Colonic mucosa (tissue), 4 donors: ENCODE results near the gene FAU. TPM values are rescaled to one million over a fixed set of nuclear protein-coding genes. Genes with fewer than 3 reads are reported as not detected.
A peak's percentile ranks its signal among the peaks of the same experiment; 100 is the strongest.

Experiments
- DNase-seq: peaks from one replicate; pipeline ENCODE4 v3.0.0-alpha.2; 2020
- H3K27ac ChIP-seq: fragments of 200-600 bp; one replicate; pipeline ENCODE4 v1.8.0; 2021
- H3K27me3 ChIP-seq: fragments of 200-600 bp; one replicate; pipeline ENCODE4 v1.8.0; 2021
- H3K36me3 ChIP-seq: fragments of 200-600 bp; one replicate; pipeline ENCODE4 v1.8.0; 2021
- H3K4me1 ChIP-seq: fragments of 200-600 bp; one replicate; pipeline ENCODE4 v1.8.0; 2021; ENCODE audit warnings: mild to moderate bottlenecking
- H3K4me3 ChIP-seq: fragments of 200-600 bp; one replicate; pipeline ENCODE4 v1.8.0; 2021
- H3K9ac ChIP-seq, 2 donors: one replicate each; pipeline ENCODE4 v1.7.0; 2013; ENCODE audit warnings: control low read depth in 2 of 2, low read depth in 2 of 2, low read length in 2 of 2
- H3K9me3 ChIP-seq: fragments of 200-600 bp; one replicate; pipeline ENCODE4 v1.8.0; 2021
- CTCF ChIP-seq: fragments of 200-600 bp; IDR thresholded peaks from one replicate; pipeline ENCODE4 v1.8.0; 2022; ENCODE audit warnings: antibody characterized with exemption, mild to moderate bottlenecking
- intact Hi-C: fragments of 100-400 bp; cut with DNase I; formaldehyde crosslinking; loops from one replicate; pipeline ENCODE4 v1.14.1; 2022
- total RNA-seq, 2 donors: library from RNA; stranded (reverse); fragmentation: NEBNext Ultra II Directional in 1 of 2; extraction: Animal tissue kit (Norgen Biotek cat#: 25700) in 1 of 2; gene quantifications; one replicate each; pipeline ENCODE4 v1.2.1, GENCODE V29; 2021
- donor health status: healthy.
- donor health status: DM: no; HTN: no; CAD: no.
- donor health status: DM: no; HTN: no; CAD: no.

Gene FAU
- total RNA-seq, 2 donors from 2014 or later: 752 to 950 TPM

GRCh38 chr11:65165410-65166317 lies 43.7 kb upstream of the FAU start:
- H3K9ac ChIP-seq: peak overlapping the region; percentile 46 to 51
- DNase-seq: peak; percentile 74

GRCh38 chr11:65163684-65164083 lies 41.8 kb upstream of the FAU start:
- no peaks in the 10 kb centered on the region for H3K27me3 ChIP-seq
- no peak for TF ChIP-seq CTCF
- intact Hi-C loops: no loop called here
- no peak overlapping the region for H3K4me3 ChIP-seq
- H3K36me3 ChIP-seq: no peaks in the 10 kb centered on the region
- H3K9me3 ChIP-seq: no peaks in the 10 kb centered on the region
- DNase-seq: no peak
- H3K9ac ChIP-seq: no peak overlapping the region
- H3K27ac ChIP-seq: no peak overlapping the region
- no peaks in the 10 kb centered on the region for H3K4me1 ChIP-seq

More at GRCh38 chr11:65165410-65166317, 43.7 kb upstream of the FAU start:
- Histone ChIP-seq H3K36me3 (no peaks in the 10 kb centered on the region), H3K4me3 (peak overlapping the region; percentile 16), H3K27me3 (no peaks in the 10 kb centered on the region), H3K9me3 (no peaks in the 10 kb centered on the region), H3K4me1 (no peaks in the 10 kb centered on the region), H3K27ac (peak overlapping the region; percentile 16)
- TF ChIP-seq CTCF: no peak
- intact Hi-C loops: no loop called here

GRCh38 chr11:65160643-65161042 lies 38.7 kb upstream of the FAU start:
- DNase-seq: no peak
- intact Hi-C loops: no loop called here
- H3K4me1 ChIP-seq: no peaks in the 10 kb centered on the region
- TF ChIP-seq CTCF: no peak
- no peaks in the 10 kb centered on the region for H3K36me3 ChIP-seq
- no peak overlapping the region for H3K4me3 ChIP-seq
- no peak overlapping the region for H3K27ac ChIP-seq
- no peaks in the 10 kb centered on the region for H3K9me3 ChIP-seq
- no peak overlapping the region for H3K9ac ChIP-seq
- H3K27me3 ChIP-seq: no peaks in the 10 kb centered on the region

GRCh38 chr11:65159012-65159411 lies 37.1 kb upstream of the FAU start:
- intact Hi-C loops: no loop called here
- no peak overlapping the region for H3K27ac ChIP-seq
- no peak for DNase-seq
- no peaks in the 10 kb centered on the region for H3K9me3 ChIP-seq
- H3K36me3 ChIP-seq: no peaks in the 10 kb centered on the region
- H3K4me1 ChIP-seq: no peaks in the 10 kb centered on the region
- H3K4me3 ChIP-seq: no peak overlapping the region
- H3K27me3 ChIP-seq: no peaks in the 10 kb centered on the region
- H3K9ac ChIP-seq: no peak overlapping the region
- TF ChIP-seq CTCF: no peak

DNA sequence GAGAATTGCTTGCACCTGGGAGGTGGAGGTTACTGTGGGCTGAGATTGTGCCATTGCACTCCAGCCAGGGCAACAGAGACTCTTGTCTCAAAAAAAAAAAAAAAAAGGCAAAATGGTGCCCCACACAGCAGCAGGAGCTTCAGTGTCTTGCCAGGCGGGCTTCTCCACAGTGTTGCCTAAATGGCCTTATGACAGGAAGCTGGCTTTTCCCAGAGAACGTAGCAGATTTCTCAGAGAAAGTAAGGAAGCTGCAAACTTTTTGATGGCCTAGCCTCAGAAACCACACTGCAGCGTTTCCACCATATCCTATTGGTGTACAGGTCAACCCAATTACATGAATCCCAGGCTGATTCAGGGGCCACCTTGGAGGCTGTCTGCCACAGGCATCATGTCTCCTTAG lies 35.4 kb upstream of the FAU start:
- no peak for DNase-seq

More for the DNA sequence above, 35.4 kb upstream of the FAU start:
- TF ChIP-seq CTCF: no peak
- H3K9ac ChIP-seq: no peak overlapping the region
- no peak overlapping the region for H3K27ac ChIP-seq
- intact Hi-C loops: no loop called here
- H3K27me3 ChIP-seq: no peaks in the 10 kb centered on the region
- H3K9me3 ChIP-seq: no peaks in the 10 kb centered on the region
- no peak overlapping the region for H3K4me3 ChIP-seq
- H3K36me3 ChIP-seq: no peaks in the 10 kb centered on the region
- no peaks in the 10 kb centered on the region for H3K4me1 ChIP-seq
